Measurements from ENCODE around the gene RSBN1.

DNA sequence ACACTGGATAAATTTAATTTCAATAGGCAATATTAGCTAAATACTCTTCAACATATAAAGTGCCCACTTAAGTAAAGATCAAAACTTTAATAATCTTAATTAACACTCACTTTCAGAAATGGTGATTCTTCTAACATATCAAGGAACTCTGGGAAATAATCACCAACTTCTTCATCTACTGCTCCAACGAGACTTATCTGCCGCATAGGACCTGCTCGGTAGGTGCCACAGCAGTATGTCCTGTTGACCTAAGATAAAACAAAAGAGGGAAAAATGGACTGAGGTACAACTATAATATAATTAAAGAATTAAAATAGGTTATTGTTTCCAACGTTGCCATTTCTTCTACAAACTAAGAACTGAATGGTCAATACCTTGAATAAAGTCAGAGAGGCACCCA is 34.7 kb downstream of the RSBN1 start:
- TF ChIP-seq, protein P1, sequence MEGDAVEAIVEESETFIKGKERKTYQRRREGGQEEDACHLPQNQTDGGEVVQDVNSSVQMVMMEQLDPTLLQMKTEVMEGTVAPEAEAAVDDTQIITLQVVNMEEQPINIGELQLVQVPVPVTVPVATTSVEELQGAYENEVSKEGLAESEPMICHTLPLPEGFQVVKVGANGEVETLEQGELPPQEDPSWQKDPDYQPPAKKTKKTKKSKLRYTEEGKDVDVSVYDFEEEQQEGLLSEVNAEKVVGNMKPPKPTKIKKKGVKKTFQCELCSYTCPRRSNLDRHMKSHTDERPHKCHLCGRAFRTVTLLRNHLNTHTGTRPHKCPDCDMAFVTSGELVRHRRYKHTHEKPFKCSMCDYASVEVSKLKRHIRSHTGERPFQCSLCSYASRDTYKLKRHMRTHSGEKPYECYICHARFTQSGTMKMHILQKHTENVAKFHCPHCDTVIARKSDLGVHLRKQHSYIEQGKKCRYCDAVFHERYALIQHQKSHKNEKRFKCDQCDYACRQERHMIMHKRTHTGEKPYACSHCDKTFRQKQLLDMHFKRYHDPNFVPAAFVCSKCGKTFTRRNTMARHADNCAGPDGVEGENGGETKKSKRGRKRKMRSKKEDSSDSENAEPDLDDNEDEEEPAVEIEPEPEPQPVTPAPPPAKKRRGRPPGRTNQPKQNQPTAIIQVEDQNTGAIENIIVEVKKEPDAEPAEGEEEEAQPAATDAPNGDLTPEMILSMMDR (IDR thresholded peaks at IDR 0.05), result no peak
- TF ChIP-seq POLR2A (IDR thresholded peaks at IDR 0.05), result no peak
